Dermis microvascular lymphatic vessel endothelial cell (primary cell): Measurements from ENCODE around the gene CLIC3. TPM values are rescaled to one million over a fixed set of nuclear protein-coding genes. Genes with fewer than 3 reads are reported as not detected.

Source experiments
- DNase-seq, 2 donors: peaks; one replicate each; pipeline versions ENCODE4 v3.0.0 to v3.0.0-alpha.2; 2010; ENCODE audit warnings: low read depth in 2 of 2
- total RNA-seq: library from RNA; depleted of rRNA; stranded (reverse); fragments of >200 nt; gene quantifications from 2 replicates; pipeline ENCODE4 v1.2.1, GENCODE V29; 2014

CLIC3 gene
- total RNA-seq, 1 donor from 2014 or later = not detected

- DNase-seq = no peak
These were observed 30.4 kb downstream of the CLIC3 start for GRCh38 chr9:136965771-136966484.

GRCh38 chr9:136964833-136965422, 31.4 kb downstream of the CLIC3 start:
- no peak for DNase-seq

- no peak for DNase-seq
These were observed 32.1 kb downstream of the CLIC3 start for GRCh38 chr9:136964171-136964689.

- DNase-seq = no peak
These were observed 32.6 kb downstream of the CLIC3 start for GRCh38 chr9:136963751-136964150.

GRCh38 chr9:136963341-136963740, 33.0 kb downstream of the CLIC3 start:
- DNase-seq = no peak

- no peak for DNase-seq
These were observed 33.6 kb downstream of the CLIC3 start for GRCh38 chr9:136962701-136963248.

GRCh38 chr9:136962163-136962562, 34.2 kb downstream of the CLIC3 start:
- no peak for DNase-seq

- no peak for DNase-seq
These were observed 34.9 kb downstream of the CLIC3 start for GRCh38 chr9:136961279-136962065.

GRCh38 chr9:136960938-136961275, 35.5 kb downstream of the CLIC3 start:
- no peak for DNase-seq

GRCh38 chr9:136960212-136960937, 36.0 kb downstream of the CLIC3 start:
- DNase-seq = no peak

GRCh38 chr9:136958898-136959850, 37.2 kb downstream of the CLIC3 start:
- no peak for DNase-seq

- DNase-seq = no peak
These were observed 37.9 kb downstream of the CLIC3 start for GRCh38 chr9:136958473-136958872.

- no peak for DNase-seq
These were observed 38.5 kb downstream of the CLIC3 start for GRCh38 chr9:136957901-136958300.

GRCh38 chr9:136957461-136957860, 38.9 kb downstream of the CLIC3 start:
- no peak for DNase-seq

GRCh38 chr9:136956604-136957003, 39.8 kb downstream of the CLIC3 start:
- DNase-seq = no peak

GRCh38 chr9:136955943-136956335, 40.4 kb downstream of the CLIC3 start:
- DNase-seq = no peak

GRCh38 chr9:136955202-136955942, 41.0 kb downstream of the CLIC3 start:
- DNase-seq = no peak

- DNase-seq = no peak
These were observed 41.9 kb downstream of the CLIC3 start for GRCh38 chr9:136954270-136955083.

- DNase-seq = no peak
These were observed 42.5 kb downstream of the CLIC3 start for GRCh38 chr9:136953771-136954269.
